Heart right ventricle (tissue), 16 donors: ENCODE data around the gene XRCC2. TPM values are rescaled to one million over a fixed set of nuclear protein-coding genes. Genes with fewer than 3 reads are reported as not detected.
"Not testable (repeated sequence)": the region's sequence is repeated elsewhere in the genome, so short reads cannot be mapped to it uniquely, and the experiment has no call there.

Experiments
- ATAC-seq, 8 donors: fragments of 200-7000 bp; cut with Tn5 transposase; one replicate each; pipeline ENCODE4 v1.9.1; 2020; ENCODE audit warnings: mild to moderate bottlenecking in 8 of 8, moderate library complexity in 8 of 8, moderate number of reproducible peaks in 1 of 8
- DNase-seq, 2 donors: peaks; one replicate each; pipeline ENCODE4 v3.0.0-alpha.2; 2020
- H3K27ac ChIP-seq, 10 donors: fragments of 200-600 bp; sonication (generic) in 2 of 10; one replicate each; pipeline versions ENCODE4 v1.5.0 to v1.8.0; 2020 to 2022; ENCODE audit warnings: mild to moderate bottlenecking in 3 of 10
- H3K27me3 ChIP-seq, 7 donors: fragments of 200-600 bp; one replicate each; pipeline ENCODE4 v1.8.0; 2021 to 2022; ENCODE audit warnings: mild to moderate bottlenecking in 2 of 7
- H3K36me3 ChIP-seq, 9 donors: fragments of 200-600 bp; sonication (generic) in 1 of 9; one replicate each; pipeline versions ENCODE4 v1.5.0 to v1.8.0; 2020 to 2022; ENCODE audit warnings: mild to moderate bottlenecking in 2 of 9
- H3K4me1 ChIP-seq, 9 donors: fragments of 200-600 bp; sonication (generic) in 1 of 9; one replicate each; pipeline versions ENCODE4 v1.5.0 to v1.8.0; 2020 to 2022; ENCODE audit warnings: mild to moderate bottlenecking in 4 of 9
- H3K4me3 ChIP-seq, 10 donors: fragments of 200-600 bp; sonication (generic) in 2 of 10; one replicate each; pipeline versions ENCODE4 v1.5.0 to v1.8.0; 2020 to 2022; ENCODE audit warnings: mild to moderate bottlenecking in 7 of 10, moderate library complexity in 2 of 10
- H3K9me3 ChIP-seq, 11 donors: fragments of 200-600 bp in 10 of 11; sonication (generic) in 2 of 11; one replicate each; pipeline versions ENCODE4 v1.5.0 to v1.8.0; 2013 to 2022; ENCODE audit warnings: mild to moderate bottlenecking in 2 of 11, control low read depth in 1 of 11, moderate library complexity in 1 of 11
- CTCF ChIP-seq, 9 donors: fragments of 200-600 bp; sonication (generic) in 2 of 9; IDR thresholded peaks; one replicate each; pipeline versions ENCODE4 v1.5.0 to v1.8.0; 2021 to 2022; ENCODE audit warnings: antibody characterized with exemption in 9 of 9, mild to moderate bottlenecking in 5 of 9, moderate library complexity in 1 of 9
- WGBS, 2 donors: extraction: QIAGEN DNeasy Blood & Tissue Kit; methylation state at CpG; one replicate each; pipeline ENCODE4 v1.1.7; 2013; ENCODE audit warnings: inconsistent platforms in 1 of 2; 5-methylcytosine and 5-hydroxymethylcytosine counted together
- intact Hi-C, 10 donors: fragments of 100-400 bp; cut with DNase I; formaldehyde crosslinking; loops; one replicate each; pipeline versions ENCODE4 v1.11.1 to v1.14.2; 2022
- polyA plus RNA-seq, 2 donors: library from polyadenylated mRNA; stranded (reverse); fragments of 200-250 nt; gene quantifications; one replicate each; pipeline ENCODE4 v1.2.3, GENCODE V29; 2013
- total RNA-seq, 10 donors: library from RNA; stranded (reverse); fragmentation: NEBNext Ultra II Directional in 3 of 10; extraction: Animal tissue kit (Norgen Biotek cat#: 25700) in 3 of 10; gene quantifications; one replicate each; pipeline versions ENCODE4 v1.2.1 to v1.2.4, GENCODE V29; 2021 to 2023
- donor health status: Arrhythmogenic right ventricular cardiomyopathy.
- donor health status: ischemic (EF 13 %, LVEDD 7.1; RV severe dilation, severe dysfunction).
- donor health status: healthy with polysubstance abuse.
- donor health status: DM: no; HTN: yes; CAD: no.
- donor health status: DM: no; HTN: no; CAD: no.
- donor health status: ischemic (EF 25% LVEDD 6.9; RV normal size, moderate dysfunction).
- donor health status: ischemic (EF 25% LVEDD 5.7; RV mildly dilated, moderate dysfunction).
- donor health status: healthy.
- donor health status: DM: yes; HTN: yes; CAD: no.
- donor health status: Ischemic cardiomyopathy.
- donor health status: ischemic (EF 35%, LVEDD 5.7; RV mildly dilated, moderate dysfunction).
- donor health status: nonischemic (EF 11% LVEDD 7.7; RV severe dilation, severe dysfunction).
- donor health status: DM: yes; HTN: yes; CAD: no.
- donor health status: PGD.
- donor health status: ischemic (EF 29% LVEDD 5.4; RV normal size, mild dysfunction).
- donor health status: nonischemic (EF 23%, LVEDD 6.1; RV moderate dilation, normal function).

XRCC2 gene
- total and polyA plus RNA-seq, 12 donors: 0.06 to 0.71 (median 0.46) TPM

- H3K9me3 ChIP-seq: peaks cover 0 to 8% (median 2%) of the 10 kb centered on the region in 11 donors
- DNase-seq: no peak
- H3K27ac ChIP-seq: no peak overlapping the region
- TF ChIP-seq CTCF (IDR thresholded peaks at IDR 0.05): no peak
- peaks cover 0 to 4% (median 0%) of the 10 kb centered on the region in 9 donors for H3K4me1 ChIP-seq
- no peak for ATAC-seq
- intact Hi-C loops: no loop called here
- H3K4me3 ChIP-seq: no peak overlapping the region
- H3K27me3 ChIP-seq: no peaks in the 10 kb centered on the region
- H3K36me3 ChIP-seq: no peaks in the 10 kb centered on the region
- WGBS, 2 donors: 43 to 50% methylated on average over 2 of the region's 2 CpGs
Observed at GRCh38 chr7:152710153-152710442, 34.2 kb upstream of the XRCC2 start.

- Histone ChIP-seq H3K4me3 (no peak overlapping the region), H3K4me1 (peaks cover 0 to 4% (median 0%) of the 10 kb centered on the region in 9 donors), H3K27me3 (no peaks in the 10 kb centered on the region), H3K27ac (no peak overlapping the region), H3K36me3 (no peaks in the 10 kb centered on the region), H3K9me3 (peaks cover 0 to 14% (median 8%) of the 10 kb centered on the region in 11 donors)
- WGBS, 2 donors: 78 to 83% methylated on average over 5 of the region's 5 CpGs
- ATAC-seq (no peak), DNase-seq (no peak)
- no peak for TF ChIP-seq CTCF (IDR thresholded peaks at IDR 0.05)
- intact Hi-C loops: loop anchor here in 6 of 10 donors (5.0 to 10.0 kb wide), 3 partner anchors 367 to 375 kb away; no protein-coding TSS in a partner anchor
Observed at GRCh38 chr7:152709287-152710152, 33.6 kb upstream of the XRCC2 start.

- no peak overlapping the region for H3K4me3 ChIP-seq
- H3K27ac ChIP-seq: no peak overlapping the region
- H3K4me1 ChIP-seq: peaks cover 0 to 4% (median 0%) of the 10 kb centered on the region in 9 donors
- no peaks in the 10 kb centered on the region for H3K27me3 ChIP-seq
- H3K9me3 ChIP-seq: peaks cover 0 to 22% (median 11%) of the 10 kb centered on the region in 11 donors
- no peak for TF ChIP-seq CTCF (IDR thresholded peaks at IDR 0.05)
- intact Hi-C loops: loop anchor here in 6 of 10 donors (5.0 to 10.0 kb wide), 3 partner anchors 363 to 370 kb away; no protein-coding TSS in a partner anchor
- DNase-seq (no peak), ATAC-seq (no peak)
- no peaks in the 10 kb centered on the region for H3K36me3 ChIP-seq
- WGBS, 2 donors: 96% methylated on average over 1 of the region's 1 CpG
Observed at GRCh38 chr7:152704796-152705384, 28.9 kb upstream of the XRCC2 start.

GRCh38 chr7:152699079-152699478 lies 23.1 kb upstream of the XRCC2 start:
- ATAC-seq (no peak), DNase-seq (no peak)
- H3K27me3 ChIP-seq: no peaks in the 10 kb centered on the region
- H3K4me1 ChIP-seq: peaks cover 0 to 7% (median 0%) of the 10 kb centered on the region in 9 donors
- H3K27ac ChIP-seq: no peak overlapping the region
- no peaks in the 10 kb centered on the region for H3K36me3 ChIP-seq
- TF ChIP-seq CTCF (IDR thresholded peaks at IDR 0.05): no peak
- no peak overlapping the region for H3K4me3 ChIP-seq
- H3K9me3 ChIP-seq: peaks cover 0 to 5% (median 0%) of the 10 kb centered on the region in 11 donors
- intact Hi-C loops: no loop called here

GRCh38 chr7:152697268-152697974 lies 21.5 kb upstream of the XRCC2 start:
- 60 to 64% methylated on average over 8 of the region's 12 CpGs for WGBS, 2 donors
- H3K9me3 ChIP-seq, H3K36me3 ChIP-seq, ATAC-seq, H3K4me3 ChIP-seq, H3K4me1 ChIP-seq, intact Hi-C loops, DNase-seq, H3K27me3 ChIP-seq, H3K27ac ChIP-seq: not testable (repeated sequence)

- H3K4me1 ChIP-seq, DNase-seq, H3K27ac ChIP-seq, intact Hi-C loops, H3K36me3 ChIP-seq, H3K4me3 ChIP-seq, H3K9me3 ChIP-seq, ATAC-seq, H3K27me3 ChIP-seq: not testable (repeated sequence)
- WGBS, 2 donors: 86 to 93% methylated on average over 2 of the region's 2 CpGs
Observed at GRCh38 chr7:152692196-152692595, 16.3 kb upstream of the XRCC2 start.
